A549 (cell line): ENCODE data around the gene TSC22D2. TPM values are rescaled to one million over a fixed set of nuclear protein-coding genes. Genes with fewer than 3 reads are reported as not detected.

Experiments used
- ATAC-seq, 2 experiments: fragments of 200-7000 bp in 1 of 2; fragments of >200 bp in 1 of 2; cut with Nextera tagmentation in 1 of 2; cut with Tn5 transposase in 1 of 2; 3 replicates each; pipeline versions ENCODE4 v1.8.0 to v1.9.1; 2018 to 2020; ENCODE audit warnings: mild to moderate bottlenecking in 1 of 2, moderate library complexity in 1 of 2
- CTCF ChIA-PET: fragments of 300-600 bp; sonication (Branson Sonifier 250); formaldehyde crosslinking; extraction: SDS; loops from one replicate; lab custom pipeline; 2021; ENCODE audit warnings: antibody characterized with exemption, inconsistent platforms; lab: Yijun Ruan, JAX
- POLR2A ChIA-PET: fragments of 350-600 bp; formaldehyde crosslinking; extraction: SDS; loops from one replicate; lab custom pipeline; 2021; ENCODE audit warnings: antibody characterized with exemption, inconsistent platforms; lab: Yijun Ruan, JAX
- DNase-seq, 2 experiments: peaks; one replicate each; pipeline versions ENCODE4 v3.0.0 to v3.0.0-alpha.2; 2011 to 2016; ENCODE audit warnings: low read depth in 1 of 2, low spot score in 1 of 2
- FAIRE-seq: peaks from 2 replicates; lab custom pipeline; 2011; peaks lifted over from hg19 to GRCh38; lab: Jason Lieb, UNC
- H3K27ac ChIP-seq, 2 experiments: fragments of >200 bp; sonication (Bioruptor Twin); formaldehyde crosslinking; 3 replicates each; pipeline ENCODE4 v1.5.1; 2016 to 2017
- H3K4me1 ChIP-seq: fragments of >200 bp; sonication (Bioruptor Twin); formaldehyde crosslinking; 3 replicates; pipeline ENCODE4 v1.6.1; 2016
- H3K4me2 ChIP-seq: fragments of >200 bp; sonication (Bioruptor Twin); formaldehyde crosslinking; 3 replicates; pipeline ENCODE4 v1.6.1; 2016
- H3K4me3 ChIP-seq: fragments of >200 bp; sonication (Bioruptor Twin); formaldehyde crosslinking; 3 replicates; pipeline ENCODE4 v1.5.1; 2016
- H3K9me3 ChIP-seq: fragments of >200 bp; sonication (Bioruptor Twin); formaldehyde crosslinking; 3 replicates; pipeline ENCODE4 v1.6.1; 2016
- CBX8 ChIP-seq: fragments of 200-600 bp; sonication (generic); IDR thresholded peaks from 2 replicates; pipeline ENCODE4 v1.6.1; 2016
- CTCF ChIP-seq: fragments of >200 bp; sonication (Bioruptor Twin); formaldehyde crosslinking; IDR thresholded peaks from 3 replicates; pipeline ENCODE4 v1.5.1; 2016
- EHF ChIP-seq: fragments of 250-450 bp; sonication (Bioruptor Pico); IDR thresholded peaks from 2 replicates; pipeline ENCODE4 v1.5.0; 2020; ENCODE audit warnings: mild to moderate bottlenecking
- EHMT2 ChIP-seq: fragments of 200-600 bp; sonication (generic); IDR thresholded peaks from 2 replicates; pipeline ENCODE4 v1.6.1; 2016; ENCODE audit warnings: antibody characterized with exemption, low read depth, mild to moderate bottlenecking, moderate library complexity
- ESRRA ChIP-seq: fragments of 150-350 bp; IDR thresholded peaks from 2 replicates; pipeline ENCODE4 v1.6.1; 2014; ENCODE audit warnings: mild to moderate bottlenecking, low read length, borderline replicate concordance
- GATA3 ChIP-seq: IDR thresholded peaks from 2 replicates; pipeline ENCODE4 v1.6.1; 2012; ENCODE audit warnings: borderline replicate concordance
- HOXA7 ChIP-seq: fragments of 250-450 bp; sonication (Bioruptor Pico); IDR thresholded peaks from 2 replicates; pipeline ENCODE4 v1.5.0; 2020; ENCODE audit warnings: mild to moderate bottlenecking, moderate library complexity
- MAX ChIP-seq: IDR thresholded peaks from 2 replicates; pipeline ENCODE4 v1.6.1; 2012
- MYC ChIP-seq: IDR thresholded peaks from 2 replicates; pipeline ENCODE4 v1.6.1; 2012; ENCODE audit warnings: mild to moderate bottlenecking, inconsistent platforms, low read length, improper control_type of control experiment, borderline replicate concordance
- NFE2L2 ChIP-seq: fragments of 150-350 bp; conservative IDR thresholded peaks from 2 replicates; pipeline ENCODE4 v1.6.1; 2014; ENCODE audit warnings: low read length
- PHF8 ChIP-seq: fragments of 200-600 bp; sonication (generic); IDR thresholded peaks from 2 replicates; pipeline ENCODE4 v1.6.1; 2016; ENCODE audit warnings: low read depth, mild to moderate bottlenecking, antibody characterized with exemption, moderate library complexity, borderline replicate concordance
- RCOR1 ChIP-seq: fragments of 150-350 bp; IDR thresholded peaks from 2 replicates; pipeline ENCODE4 v1.6.1; 2014; ENCODE audit warnings: antibody characterized with exemption, low read length, low read depth
- RFX5 ChIP-seq: fragments of 450-650 bp; IDR thresholded peaks from 2 replicates; pipeline ENCODE4 v1.7.1; 2014; ENCODE audit warnings: antibody characterized with exemption, mild to moderate bottlenecking, moderate library complexity
- RNF2 ChIP-seq: fragments of 200-600 bp; sonication (generic); IDR thresholded peaks from 2 replicates; pipeline ENCODE4 v1.6.1; 2016; ENCODE audit warnings: low read depth, mild to moderate bottlenecking, antibody characterized with exemption, moderate library complexity, borderline replicate concordance
- SREBF2 ChIP-seq: fragments of 450-650 bp; IDR thresholded peaks from 2 replicates; pipeline ENCODE4 v1.6.1; 2014; ENCODE audit warnings: mild to moderate bottlenecking, moderate library complexity
- TP53 ChIP-seq: fragments of 250-450 bp; sonication (Bioruptor Pico); IDR thresholded peaks from 2 replicates; pipeline ENCODE4 v1.5.0; 2021; ENCODE audit warnings: mild to moderate bottlenecking, moderate library complexity
- ZC3H11A ChIP-seq: fragments of 450-650 bp; IDR thresholded peaks from 2 replicates; pipeline ENCODE4 v1.6.1; 2014; ENCODE audit warnings: antibody characterized with exemption, mild to moderate bottlenecking
- ZFP36 ChIP-seq: fragments of 450-650 bp; IDR thresholded peaks from 2 replicates; pipeline ENCODE4 v1.6.1; 2014; ENCODE audit warnings: borderline replicate concordance; ENCODE audit not compliant: partially characterized antibody
- WGBS: methylation state at CpG from one replicate; pipeline ENCODE4 v1.1.6; 2017; ENCODE audit errors: missing lambda C conversion rate; 5-methylcytosine and 5-hydroxymethylcytosine counted together
- polyA plus RNA-seq, 4 experiments: library from polyadenylated mRNA; depleted of rRNA in 3 of 4; stranded (reverse); fragments of >200 nt; fragmentation: RNase III in 1 of 4; extraction: RNeasy Plus Mini Kit Qiagen cat#74134 plus additional on column Dnase treatment in 1 of 4; gene quantifications; 2 replicates in 3 of 4; 3 replicates in 1 of 4; pipeline ENCODE4 v1.2.3, GENCODE V29; 2011 to 2017
- TF ChIP-seq, protein P1 (sequence below): fragments of >200 bp; sonication (Bioruptor Twin); formaldehyde crosslinking; IDR thresholded peaks from 2 replicates; pipeline ENCODE4 v1.6.1; 2016
- TF ChIP-seq, protein P2 (sequence below): IDR thresholded peaks from 2 replicates; pipeline ENCODE4 v1.6.1; 2012

TSC22D2 gene
- polyA plus RNA-seq, 2 of the 4 experiments (the other 2 are of a cell fraction) = 8.8 to 13.9 TPM

DNA sequence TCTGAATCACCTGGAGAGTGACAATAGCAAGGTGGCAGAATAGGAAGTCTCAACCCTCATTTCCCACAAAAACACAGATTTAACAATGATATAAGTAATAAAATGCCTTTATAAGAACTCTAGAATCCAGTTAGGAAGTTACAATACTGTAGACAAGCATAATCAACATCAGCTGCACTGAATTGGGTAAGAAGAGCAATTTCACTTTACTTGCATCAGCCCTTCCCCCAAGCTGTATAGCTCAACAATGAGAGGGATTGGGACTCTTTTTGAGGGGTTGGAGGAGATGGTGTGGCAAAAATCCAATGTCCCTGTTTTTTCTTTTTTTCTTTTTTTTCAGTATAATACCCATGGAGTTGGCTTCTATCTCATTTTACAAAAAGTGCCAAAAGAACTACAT, 75.1 kb downstream of the TSC22D2 start:
- 0 out of 3 replicates have a peak, but pooled peaks cover 17% of the 10 kb centered on the region for H3K9me3 ChIP-seq
- POLR2A ChIA-PET = no interaction called here
- TF ChIP-seq GATA3 (no peak), RFX5 (no peak), ZFP36 (no peak), TP53 (CRISPR knock-in tag) (no peak), RNF2 (no peak), SREBF2 (no peak), CTCF (no peak), PHF8 (no peak), MYC (no peak), MAX (no peak), ZC3H11A (no peak), NFE2L2 (no peak), ESRRA (no peak), EHMT2 (no peak), CBX8 (no peak), HOXA7 (no peak)
- TF ChIP-seq, protein P1, sequence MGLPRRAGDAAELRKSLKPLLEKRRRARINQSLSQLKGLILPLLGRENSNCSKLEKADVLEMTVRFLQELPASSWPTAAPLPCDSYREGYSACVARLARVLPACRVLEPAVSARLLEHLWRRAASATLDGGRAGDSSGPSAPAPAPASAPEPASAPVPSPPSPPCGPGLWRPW = no peak
- ATAC-seq (no peak), DNase-seq (no peak), FAIRE-seq (no peak)
- H3K27ac ChIP-seq = no peak overlapping the region
- no peak overlapping the region for H3K4me3 ChIP-seq
- CTCF ChIA-PET = interaction anchor here (1.2 to 5.2 kb wide), 4 partner anchors 12 to 255 kb away, joined by 4 to 34 read pairs (median 6); no protein-coding TSS in a partner anchor
- no peaks in the 10 kb centered on the region for H3K4me1 ChIP-seq
- H3K4me2 ChIP-seq = no peak overlapping the region

DNA sequence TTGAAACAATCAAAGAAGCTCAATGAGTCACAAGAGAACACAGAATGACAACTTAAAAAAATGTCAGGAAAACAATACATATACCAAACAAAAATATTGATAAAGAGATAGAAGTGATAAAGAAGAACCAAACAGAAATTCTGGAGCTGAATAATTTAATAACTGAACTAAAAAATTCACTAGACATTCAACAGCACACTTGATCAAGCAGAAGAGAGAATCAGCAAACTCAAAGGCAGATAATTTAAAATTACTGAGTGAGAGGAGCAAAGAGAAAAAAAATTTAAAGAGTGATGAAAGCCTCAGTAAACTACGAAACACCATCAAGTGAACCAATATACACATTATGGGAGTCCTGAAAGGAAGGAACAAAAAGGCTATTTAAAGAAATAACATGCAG, 76.3 kb downstream of the TSC22D2 start:
- no peak for DNase-seq
- CTCF ChIA-PET = interaction anchor here (0.6 to 5.2 kb wide), 7 partner anchors 11 to 683 kb away, joined by 3 to 34 read pairs (median 4); no protein-coding TSS in a partner anchor
- WGBS = 90% methylated on average over 1 of the region's 1 CpG
- H3K4me3 ChIP-seq = no peak overlapping the region
- no peak for ATAC-seq
- 0 out of 3 replicates have a peak, but pooled peaks cover 17% of the 10 kb centered on the region for H3K9me3 ChIP-seq
- FAIRE-seq = no peak
- POLR2A ChIA-PET = no interaction called here
- H3K27ac ChIP-seq = no peak overlapping the region
- TF ChIP-seq, protein P2, sequence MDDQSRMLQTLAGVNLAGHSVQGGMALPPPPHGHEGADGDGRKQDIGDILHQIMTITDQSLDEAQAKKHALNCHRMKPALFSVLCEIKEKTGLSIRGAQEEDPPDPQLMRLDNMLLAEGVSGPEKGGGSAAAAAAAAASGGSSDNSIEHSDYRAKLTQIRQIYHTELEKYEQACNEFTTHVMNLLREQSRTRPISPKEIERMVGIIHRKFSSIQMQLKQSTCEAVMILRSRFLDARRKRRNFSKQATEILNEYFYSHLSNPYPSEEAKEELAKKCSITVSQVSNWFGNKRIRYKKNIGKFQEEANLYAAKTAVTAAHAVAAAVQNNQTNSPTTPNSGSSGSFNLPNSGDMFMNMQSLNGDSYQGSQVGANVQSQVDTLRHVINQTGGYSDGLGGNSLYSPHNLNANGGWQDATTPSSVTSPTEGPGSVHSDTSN = no peak
- TF ChIP-seq NFE2L2 (no peak), TP53 (CRISPR knock-in tag) (no peak), RCOR1 (no peak), EHF (CRISPR knock-in tag) (no peak), ZFP36 (no peak), CTCF (no peak)
- TF ChIP-seq, all 56 proteins: peak for 0
- Histone ChIP-seq H3K4me1 (no peaks in the 10 kb centered on the region), H3K4me2 (no peak overlapping the region)
